Lower leg skin (tissue), 4 donors: ENCODE measurements around the gene TTC7B. TPM values are rescaled to one million over a fixed set of nuclear protein-coding genes. Genes with fewer than 3 reads are reported as not detected.
"Not testable (repeated sequence)": the region's sequence is repeated elsewhere in the genome, so short reads cannot be mapped to it uniquely, and the experiment has no call there.

ENCODE experiments used
- DNase-seq, 2 donors: peaks; one replicate each; pipeline ENCODE4 v3.0.0-alpha.2; 2019; ENCODE audit warnings: low spot score in 2 of 2
- H3K4me3 ChIP-seq: fragments of 200-600 bp; sonication (generic); 2 replicates; pipeline ENCODE4 v1.5.1; 2017; ENCODE audit warnings: mild to moderate bottlenecking, low read depth; ENCODE audit not compliant: poor library complexity, severe bottlenecking
- CTCF ChIP-seq, 3 donors: fragments of 450-650 bp; IDR thresholded peaks; one replicate each; pipeline ENCODE4 v1.5.1; 2016; ENCODE audit warnings: antibody characterized with exemption in 3 of 3, mild to moderate bottlenecking in 3 of 3, moderate library complexity in 2 of 3
- POLR2A ChIP-seq, 2 donors: fragments of 450-650 bp; IDR thresholded peaks; one replicate each; pipeline ENCODE4 v1.6.1; 2016 to 2017; ENCODE audit warnings: antibody characterized with exemption in 2 of 2, mild to moderate bottlenecking in 1 of 2, moderate library complexity in 1 of 2
- WGBS, 2 donors: methylation state at CpG; one replicate each; pipeline ENCODE4 v1.1.5; 2018; 5-methylcytosine and 5-hydroxymethylcytosine counted together
- intact Hi-C: fragments of 100-400 bp; cut with DNase I; formaldehyde crosslinking; loops from one replicate; pipeline ENCODE4 v1.15.0; 2023; ENCODE audit warnings: low total_unique reads
- total RNA-seq, 4 donors: library from RNA; depleted of rRNA; stranded (reverse); fragments of >200 nt; gene quantifications; one replicate each; pipeline ENCODE4 v1.1.0, GENCODE V29; 2016

The TTC7B gene
- 10 to 100 TPM; 10.3 to 28.7 (median 20.2) TPM for total RNA-seq

GRCh38 chr14:90815822-90816662, at the start of gene TTC7B:
Gene TTC7B (minus strand): TSS chr14:90816430. CDS start chr14:90816295, 135 bp downstream.
- TF ChIP-seq CTCF (IDR thresholded peaks at IDR 0.05) (no peak), POLR2A (IDR thresholded peaks at IDR 0.05) (no peak)
- no peak for DNase-seq
- intact Hi-C loops, result no loop called here
- peak within 1 kb of the TSS; percentile 40 for H3K4me3 ChIP-seq
- 4 to 5% methylated on average over 24 to 31 of the region's 111 CpGs for WGBS, 2 donors

- intact Hi-C loops, result no loop called here
- DNase-seq, result no peak
- TF ChIP-seq POLR2A (IDR thresholded peaks at IDR 0.05), result no peak
- no peak for TF ChIP-seq CTCF (IDR thresholded peaks at IDR 0.05)
- 98 to 99% methylated on average over 2 of the region's 2 CpGs for whole genome bisulfite sequencing, 2 donors
- no peak overlapping the region for H3K4me3 ChIP-seq
These were observed 48.5 kb upstream of the TTC7B start for GRCh38 chr14:90864741-90865140.

GRCh38 chr14:90858511-90858910, 42.3 kb upstream of the TTC7B start:
- WGBS, 2 donors, result 82 to 86% methylated on average over 5 of the region's 5 CpGs
- intact Hi-C loops, result no loop called here
- DNase-seq, result no peak
- TF ChIP-seq POLR2A (IDR thresholded peaks at IDR 0.05), result no peak
- no peak for TF ChIP-seq CTCF (IDR thresholded peaks at IDR 0.05)
- no peak overlapping the region for H3K4me3 ChIP-seq

- no peak for DNase-seq
- no peak overlapping the region for H3K4me3 ChIP-seq
- intact Hi-C loops, result no loop called here
- WGBS, 2 donors, result 72 to 77% methylated on average over 6 of the region's 6 CpGs
- no peak for TF ChIP-seq CTCF (IDR thresholded peaks at IDR 0.05)
- TF ChIP-seq POLR2A (IDR thresholded peaks at IDR 0.05), result no peak
These were observed 41.6 kb upstream of the TTC7B start for GRCh38 chr14:90857866-90858265.

- intact Hi-C loops, H3K4me3 ChIP-seq, DNase-seq: not testable (repeated sequence)
- WGBS, 2 donors, result 81 to 88% methylated on average over 5 of the region's 5 CpGs
These were observed 39.9 kb upstream of the TTC7B start for GRCh38 chr14:90856115-90856514.

- no peak for DNase-seq
- TF ChIP-seq POLR2A (IDR thresholded peaks at IDR 0.05), result no peak
- no peak for TF ChIP-seq CTCF (IDR thresholded peaks at IDR 0.05)
- no peak overlapping the region for H3K4me3 ChIP-seq
- intact Hi-C loops, result no loop called here
These were observed 36.9 kb upstream of the TTC7B start for GRCh38 chr14:90853116-90853515.
